Mammary epithelial cell (primary cell): ENCODE data around the gene RBM33.
"Not testable (repeated sequence)": the region's sequence is repeated elsewhere in the genome, so short reads cannot be mapped to it uniquely, and the experiment has no call there.

Source experiments
- EZH2 ChIP-seq: IDR thresholded peaks from 2 replicates; pipeline ENCODE4 v1.6.1; 2012; ENCODE audit warnings: low read length, inconsistent platforms, borderline replicate concordance
- TF ChIP-seq, protein P1 (sequence below), 2 donors: IDR thresholded peaks in 1 of 2; conservative IDR thresholded peaks in 1 of 2; 2 replicates each; pipeline ENCODE4 v1.5.1; 2011 to 2012; ENCODE audit warnings: inconsistent platforms in 2 of 2, low read length in 2 of 2, mild to moderate bottlenecking in 2 of 2, control low read depth in 1 of 2, low read depth in 1 of 2; ENCODE audit not compliant: insufficient read depth in 1 of 2; ENCODE audit errors: extremely low read depth in 1 of 2

DNA sequence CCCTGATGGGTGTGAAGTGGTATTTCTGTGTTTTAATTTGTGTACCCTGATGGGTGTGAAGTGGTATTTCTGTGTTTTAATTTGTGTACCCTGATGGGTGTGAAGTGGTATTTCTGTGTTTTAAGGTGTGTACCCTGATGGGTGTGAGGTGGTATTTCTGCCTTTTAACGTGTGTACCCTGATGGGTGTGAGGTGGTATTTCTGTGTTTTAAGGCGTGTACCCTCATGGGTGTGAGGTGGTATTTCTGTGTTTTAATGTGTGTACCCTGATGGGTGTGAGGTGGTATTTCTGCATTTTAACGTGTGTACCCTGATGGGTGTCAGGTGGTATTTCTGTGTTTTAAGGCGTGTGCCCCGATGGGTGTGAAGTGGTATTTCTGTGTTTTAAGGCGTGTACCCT, 29.4 kb upstream of the RBM33 start:
- TF ChIP-seq, protein P1, sequence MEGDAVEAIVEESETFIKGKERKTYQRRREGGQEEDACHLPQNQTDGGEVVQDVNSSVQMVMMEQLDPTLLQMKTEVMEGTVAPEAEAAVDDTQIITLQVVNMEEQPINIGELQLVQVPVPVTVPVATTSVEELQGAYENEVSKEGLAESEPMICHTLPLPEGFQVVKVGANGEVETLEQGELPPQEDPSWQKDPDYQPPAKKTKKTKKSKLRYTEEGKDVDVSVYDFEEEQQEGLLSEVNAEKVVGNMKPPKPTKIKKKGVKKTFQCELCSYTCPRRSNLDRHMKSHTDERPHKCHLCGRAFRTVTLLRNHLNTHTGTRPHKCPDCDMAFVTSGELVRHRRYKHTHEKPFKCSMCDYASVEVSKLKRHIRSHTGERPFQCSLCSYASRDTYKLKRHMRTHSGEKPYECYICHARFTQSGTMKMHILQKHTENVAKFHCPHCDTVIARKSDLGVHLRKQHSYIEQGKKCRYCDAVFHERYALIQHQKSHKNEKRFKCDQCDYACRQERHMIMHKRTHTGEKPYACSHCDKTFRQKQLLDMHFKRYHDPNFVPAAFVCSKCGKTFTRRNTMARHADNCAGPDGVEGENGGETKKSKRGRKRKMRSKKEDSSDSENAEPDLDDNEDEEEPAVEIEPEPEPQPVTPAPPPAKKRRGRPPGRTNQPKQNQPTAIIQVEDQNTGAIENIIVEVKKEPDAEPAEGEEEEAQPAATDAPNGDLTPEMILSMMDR (conservative IDR thresholded peaks at IDR 0.05 in 1 of 2, IDR thresholded peaks at IDR 0.05 in 1 of 2; ENCODE audit: extremely low read depth in 1 of 2, insufficient read depth in 1 of 2, low read depth in 1 of 2, low read length in 2 of 2) = not testable (repeated sequence)
- TF ChIP-seq EZH2 = not testable (repeated sequence)
